Vagina (tissue), 2 donors: ENCODE results near the gene POU2F2. TPM values are rescaled to one million over a fixed set of nuclear protein-coding genes. Genes with fewer than 3 reads are reported as not detected.

Experiments used
- DNase-seq, 2 donors: peaks; one replicate each; pipeline ENCODE4 v3.0.0-alpha.2; 2017; ENCODE audit errors: extremely low spot score in 2 of 2
- H3K27ac ChIP-seq: fragments of 200-600 bp; sonication (generic); one replicate; pipeline ENCODE4 v1.5.1; 2019
- H3K27me3 ChIP-seq: fragments of 200-600 bp; sonication (generic); one replicate; pipeline ENCODE4 v1.5.1; 2019
- H3K36me3 ChIP-seq, 2 donors: fragments of 200-600 bp; sonication (generic); one replicate each; pipeline ENCODE4 v1.5.1; 2017 to 2019
- H3K4me1 ChIP-seq: fragments of 200-600 bp; sonication (generic); one replicate; pipeline ENCODE4 v1.5.1; 2019
- H3K4me3 ChIP-seq, 2 donors: fragments of 200-600 bp; sonication (generic); 1 replicate in 1 of 2; 2 replicates in 1 of 2; pipeline ENCODE4 v1.5.1; 2016 to 2019
- H3K9me3 ChIP-seq: fragments of 200-600 bp; sonication (generic); one replicate; pipeline ENCODE4 v1.5.1; 2019
- CTCF ChIP-seq, 3 experiments: fragments of 450-650 bp in 2 of 3; fragments of 200-600 bp in 1 of 3; sonication (generic) in 1 of 3; IDR thresholded peaks; one replicate each; pipeline ENCODE4 v1.5.1; 2017 to 2019; ENCODE audit warnings: antibody characterized with exemption in 3 of 3, mild to moderate bottlenecking in 2 of 3, moderate library complexity in 2 of 3
- POLR2A ChIP-seq, 2 donors: fragments of 450-650 bp; IDR thresholded peaks; one replicate each; pipeline ENCODE4 v1.6.1; 2017; ENCODE audit warnings: antibody characterized with exemption in 2 of 2, mild to moderate bottlenecking in 2 of 2, moderate library complexity in 2 of 2
- POLR2AphosphoS5 ChIP-seq, 2 donors: sonication (generic); formaldehyde crosslinking; IDR thresholded peaks; one replicate each; pipeline ENCODE4 v1.9.0; 2017; ENCODE audit warnings: antibody characterized with exemption in 2 of 2, mild to moderate bottlenecking in 2 of 2, low read depth in 1 of 2; ENCODE audit not compliant: insufficient read depth in 1 of 2
- intact Hi-C: fragments of 100-400 bp; cut with DNase I; formaldehyde crosslinking; loops from one replicate; pipeline ENCODE4 v1.15.1; 2023
- total RNA-seq: library from RNA; depleted of rRNA; stranded (reverse); fragments of >200 nt; gene quantifications from one replicate; pipeline ENCODE4 v1.2.3, GENCODE V29; 2016

The POU2F2 gene
- total RNA-seq, 1 donor from 2014 or later = 0.74 TPM

GRCh38 chr19:42121656-42122069, 10.6 kb downstream of the POU2F2 start:
- no peak overlapping the region for H3K27ac ChIP-seq
- DNase-seq = no peak
- no peaks in the 10 kb centered on the region for H3K36me3 ChIP-seq
- H3K27me3 ChIP-seq = no peaks in the 10 kb centered on the region
- no peak overlapping the region for H3K4me3 ChIP-seq
- intact Hi-C loops = no loop called here
- no peaks in the 10 kb centered on the region for H3K9me3 ChIP-seq
- TF ChIP-seq POLR2AphosphoS5 (IDR thresholded peaks at IDR 0.05; ENCODE audit: insufficient read depth in 1 of 2, low read depth in 1 of 2) (no peak), CTCF (IDR thresholded peaks at IDR 0.05) (no peak), POLR2A (IDR thresholded peaks at IDR 0.05) (no peak)
- peaks cover 8% of the 10 kb centered on the region for H3K4me1 ChIP-seq

- Histone ChIP-seq H3K27me3 (no peaks in the 10 kb centered on the region), H3K4me1 (peaks cover 8% of the 10 kb centered on the region), H3K36me3 (no peaks in the 10 kb centered on the region), H3K27ac (no peak overlapping the region), H3K9me3 (no peaks in the 10 kb centered on the region), H3K4me3 (no peak overlapping the region)
- intact Hi-C loops = no loop called here
- DNase-seq = no peak
- no peak for TF ChIP-seq POLR2A (IDR thresholded peaks at IDR 0.05)
These were observed 11.1 kb downstream of the POU2F2 start for GRCh38 chr19:42121036-42121621.

GRCh38 chr19:42120276-42120980, 11.8 kb downstream of the POU2F2 start:
- H3K4me3 ChIP-seq = no peak overlapping the region
- H3K4me1 ChIP-seq = peaks cover 8% of the 10 kb centered on the region
- no peaks in the 10 kb centered on the region for H3K27me3 ChIP-seq
- no peak overlapping the region for H3K27ac ChIP-seq
- intact Hi-C loops = no loop called here
- no peak for TF ChIP-seq POLR2A (IDR thresholded peaks at IDR 0.05)
- no peak for TF ChIP-seq CTCF (IDR thresholded peaks at IDR 0.05)
- no peak for DNase-seq
- H3K36me3 ChIP-seq = no peaks in the 10 kb centered on the region
- H3K9me3 ChIP-seq = no peaks in the 10 kb centered on the region

GRCh38 chr19:42117076-42117475, 15.2 kb downstream of the POU2F2 start:
- Histone ChIP-seq H3K9me3 (no peaks in the 10 kb centered on the region), H3K27me3 (no peaks in the 10 kb centered on the region), H3K4me1 (peaks cover 11% of the 10 kb centered on the region), H3K27ac (no peak overlapping the region), H3K4me3 (no peak overlapping the region), H3K36me3 (no peaks in the 10 kb centered on the region)
- no peak for DNase-seq
- intact Hi-C loops = no loop called here
- no peak for TF ChIP-seq POLR2A (IDR thresholded peaks at IDR 0.05)
- TF ChIP-seq CTCF (IDR thresholded peaks at IDR 0.05) = no peak
- no peak for TF ChIP-seq POLR2AphosphoS5 (IDR thresholded peaks at IDR 0.05; ENCODE audit: insufficient read depth in 1 of 2, low read depth in 1 of 2)

GRCh38 chr19:42116308-42117075, 15.8 kb downstream of the POU2F2 start:
- Histone ChIP-seq H3K27me3 (no peaks in the 10 kb centered on the region), H3K9me3 (no peaks in the 10 kb centered on the region), H3K4me3 (no peak overlapping the region), H3K27ac (no peak overlapping the region), H3K4me1 (peaks cover 5% of the 10 kb centered on the region), H3K36me3 (no peaks in the 10 kb centered on the region)
- no peak for DNase-seq
- intact Hi-C loops = no loop called here
- TF ChIP-seq CTCF (IDR thresholded peaks at IDR 0.05) = no peak
- TF ChIP-seq POLR2AphosphoS5 (IDR thresholded peaks at IDR 0.05; ENCODE audit: insufficient read depth in 1 of 2, low read depth in 1 of 2) = no peak
- no peak for TF ChIP-seq POLR2A (IDR thresholded peaks at IDR 0.05)
